ENCODE measurements around the gene CALY.
"Not testable (repeated sequence)": the region's sequence is repeated elsewhere in the genome, so short reads cannot be mapped to it uniquely, and the experiment has no call there.

Gene CALY

DNA sequence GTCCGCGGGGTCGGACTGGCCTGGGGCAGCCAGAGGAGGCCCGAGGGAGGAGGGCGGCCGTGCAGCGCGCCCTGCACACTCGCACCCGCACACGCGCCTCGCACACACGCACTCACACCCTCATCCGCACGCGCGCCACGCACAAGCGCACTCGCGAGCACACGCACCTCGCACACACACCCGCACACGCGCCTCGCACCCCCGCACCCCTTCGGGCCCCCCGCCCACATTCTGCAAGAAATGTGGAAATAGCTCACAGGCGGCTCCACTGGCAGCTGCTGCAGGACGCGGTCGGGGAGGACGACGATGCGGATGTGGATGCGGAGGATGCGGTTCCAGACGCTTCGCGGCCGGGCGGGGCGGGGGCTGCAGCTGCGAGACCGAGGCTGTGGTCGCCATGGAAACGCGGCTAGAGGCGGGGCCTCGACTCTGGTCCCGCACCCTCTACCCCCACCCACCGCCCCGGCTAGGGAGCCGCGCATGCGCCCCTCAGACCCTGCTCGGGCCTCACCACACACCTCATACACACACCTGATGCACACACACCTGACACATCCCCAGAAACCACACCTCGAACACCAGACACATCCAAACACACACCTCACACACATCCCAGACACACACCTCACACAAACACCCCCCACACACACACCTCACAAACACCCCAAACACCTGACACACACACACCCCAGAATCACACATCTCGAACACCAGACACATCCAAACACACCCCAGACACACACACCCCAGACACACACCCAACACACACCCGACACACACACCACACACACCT, at the start of gene CALY:
CALY (minus strand) TSS at position 320 of the 793 bp plus-strand sequence. CDS start 7,907 bp downstream, outside the sequence.
- DNase-seq (ENCODE audit: low read depth in 2 of 2) = peak; percentile 45 to 55

DNA sequence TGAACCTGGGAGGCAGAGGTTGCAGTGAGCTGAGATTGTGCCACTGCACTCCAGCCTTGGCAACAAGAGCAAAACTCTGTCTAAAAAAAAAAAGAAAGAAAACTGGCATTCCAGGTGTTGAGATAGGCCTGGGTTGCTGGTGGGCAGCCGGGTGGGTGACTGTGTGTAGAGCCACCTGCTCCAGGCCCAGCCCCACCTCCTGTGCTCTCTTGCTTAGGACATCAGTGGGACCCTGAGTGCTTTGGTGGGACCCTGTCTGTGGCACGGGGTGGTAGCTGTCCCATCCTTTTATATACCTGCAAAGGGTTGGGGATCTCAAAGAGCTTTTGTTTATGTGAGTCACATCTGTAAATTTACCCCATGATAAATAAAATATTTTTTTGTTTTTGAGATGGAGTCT, 48.5 kb upstream of the CALY start:
- DNase-seq (ENCODE audit: low read depth in 2 of 2) = no peak

GRCh38 chr10:133384071-133384470, 47.4 kb upstream of the CALY start:
- no peak for DNase-seq (ENCODE audit: low read depth in 2 of 2)

DNA sequence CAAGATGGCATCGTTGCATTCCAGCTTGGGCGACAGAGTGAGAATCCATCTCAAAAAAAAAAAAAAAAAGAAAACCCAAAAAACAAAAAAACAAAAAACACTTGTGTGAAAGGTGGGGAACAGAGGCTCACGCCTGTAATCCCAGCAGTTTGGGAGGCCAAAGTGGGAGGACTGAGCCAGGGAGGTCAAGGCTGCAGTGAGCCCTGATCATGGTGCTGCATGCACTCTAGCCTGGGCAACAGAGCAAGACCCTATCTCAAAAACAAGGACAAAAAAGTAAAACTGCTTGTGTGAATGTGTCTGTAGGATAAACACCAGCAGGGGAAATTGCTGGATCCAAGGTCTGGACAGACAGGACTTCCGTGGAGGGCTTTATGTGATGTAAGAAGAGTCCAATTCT, 46.9 kb upstream of the CALY start:
- no peak for DNase-seq (ENCODE audit: low read depth in 2 of 2)

GRCh38 chr10:133381036-133381435, 44.3 kb upstream of the CALY start:
- no peak for DNase-seq (ENCODE audit: low read depth in 2 of 2)

- DNase-seq (ENCODE audit: low read depth in 2 of 2) = no peak
Measured at GRCh38 chr10:133379801-133380666, 43.3 kb upstream of the CALY start.

GRCh38 chr10:133379152-133379800, 42.6 kb upstream of the CALY start, which contains the start of gene PAOX:
TSS of gene PAOX (plus strand) at chr10:133379262. CDS start at chr10:133379317, 55 bp downstream.
- DNase-seq (ENCODE audit: low read depth in 2 of 2) = peak; percentile 32 to 51

- no peak for DNase-seq (ENCODE audit: low read depth in 2 of 2)
Measured at GRCh38 chr10:133378251-133379096, 41.8 kb upstream of the CALY start.

DNA sequence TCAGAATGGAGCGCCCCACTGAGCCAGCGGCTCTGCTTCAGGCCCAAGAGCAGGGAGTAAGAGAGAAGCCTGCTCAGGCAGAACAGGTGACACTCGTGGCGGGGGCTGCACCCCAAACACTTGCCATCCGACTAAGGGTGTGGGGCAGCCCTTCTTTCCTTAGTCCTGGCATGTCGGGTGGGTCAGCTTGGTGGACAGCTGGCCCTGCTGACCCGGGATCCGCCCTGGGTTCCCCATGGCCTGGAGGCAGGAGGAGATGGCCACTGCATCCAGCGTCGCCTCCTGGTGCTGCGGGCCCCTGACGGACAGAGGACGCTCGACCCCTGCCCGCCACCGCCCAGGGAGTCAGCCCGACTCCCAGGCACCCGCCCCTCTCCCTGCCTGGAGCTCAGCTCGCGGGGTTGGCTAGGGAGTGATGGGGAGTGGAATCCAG, 41.1 kb upstream of the CALY start:
- no peak for DNase-seq (ENCODE audit: low read depth in 2 of 2)

DNA sequence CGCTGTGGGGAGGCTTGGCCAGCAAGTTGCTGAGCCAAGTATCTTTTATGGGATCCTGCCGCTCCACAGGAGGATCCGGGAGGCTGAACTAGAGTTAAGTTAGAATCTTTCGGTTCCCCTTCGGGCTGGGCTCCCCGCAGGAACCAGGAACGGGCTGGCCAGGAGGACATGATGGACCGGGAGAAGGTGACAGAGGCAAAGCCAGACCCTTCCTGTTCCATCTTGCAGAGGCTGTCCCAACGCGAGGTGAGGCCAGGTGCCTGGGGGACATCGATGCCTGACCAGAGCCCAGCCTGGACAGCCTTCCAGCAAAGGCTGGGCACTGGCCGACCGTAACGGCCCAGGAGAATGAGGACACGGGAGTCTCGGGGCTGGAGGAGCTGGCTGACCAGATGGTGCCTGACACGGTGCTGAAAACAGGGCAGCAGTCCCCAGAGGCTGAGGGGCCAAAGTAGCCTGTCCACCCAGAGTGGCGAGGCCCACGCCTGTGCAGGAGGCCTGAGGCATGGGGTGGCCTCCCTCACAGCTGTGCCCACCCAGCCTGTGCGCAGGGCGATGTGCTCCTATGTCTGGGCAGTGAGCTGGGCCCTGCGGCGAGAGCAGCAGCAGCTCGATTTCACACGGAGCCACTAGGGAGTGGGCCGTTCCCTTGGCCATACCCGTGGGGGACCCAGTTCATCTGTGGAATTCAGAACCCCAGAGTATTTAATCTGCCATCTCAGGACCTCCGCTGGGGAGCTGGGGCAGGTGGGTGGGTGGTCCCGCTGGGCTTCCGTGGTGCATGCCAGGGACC, 40.5 kb upstream of the CALY start:
- no peak for DNase-seq (ENCODE audit: low read depth in 2 of 2)

DNA sequence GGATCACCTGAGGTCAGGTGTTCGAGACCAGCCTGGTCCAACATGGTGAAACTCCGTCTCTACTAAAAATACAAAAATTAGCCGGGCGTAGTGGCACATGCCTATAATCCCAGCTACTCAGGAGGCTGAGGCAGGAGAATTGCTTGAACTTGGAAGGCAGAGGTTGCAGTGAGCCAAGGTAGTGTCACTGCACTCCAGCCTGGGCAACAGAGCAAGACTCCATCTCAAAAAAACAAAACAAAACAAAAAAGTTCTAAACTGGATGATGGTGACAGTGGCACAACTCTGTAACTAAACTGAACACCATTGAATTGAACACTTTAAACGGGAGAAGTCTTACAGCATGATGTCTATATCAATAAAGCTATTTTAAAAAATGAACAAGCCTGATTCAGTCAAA, 39.5 kb upstream of the CALY start:
- not testable (repeated sequence) for DNase-seq (ENCODE audit: low read depth in 2 of 2)

GRCh38 chr10:133375357-133376115, 38.8 kb upstream of the CALY start:
- DNase-seq (ENCODE audit: low read depth in 2 of 2) = no peak

DNA sequence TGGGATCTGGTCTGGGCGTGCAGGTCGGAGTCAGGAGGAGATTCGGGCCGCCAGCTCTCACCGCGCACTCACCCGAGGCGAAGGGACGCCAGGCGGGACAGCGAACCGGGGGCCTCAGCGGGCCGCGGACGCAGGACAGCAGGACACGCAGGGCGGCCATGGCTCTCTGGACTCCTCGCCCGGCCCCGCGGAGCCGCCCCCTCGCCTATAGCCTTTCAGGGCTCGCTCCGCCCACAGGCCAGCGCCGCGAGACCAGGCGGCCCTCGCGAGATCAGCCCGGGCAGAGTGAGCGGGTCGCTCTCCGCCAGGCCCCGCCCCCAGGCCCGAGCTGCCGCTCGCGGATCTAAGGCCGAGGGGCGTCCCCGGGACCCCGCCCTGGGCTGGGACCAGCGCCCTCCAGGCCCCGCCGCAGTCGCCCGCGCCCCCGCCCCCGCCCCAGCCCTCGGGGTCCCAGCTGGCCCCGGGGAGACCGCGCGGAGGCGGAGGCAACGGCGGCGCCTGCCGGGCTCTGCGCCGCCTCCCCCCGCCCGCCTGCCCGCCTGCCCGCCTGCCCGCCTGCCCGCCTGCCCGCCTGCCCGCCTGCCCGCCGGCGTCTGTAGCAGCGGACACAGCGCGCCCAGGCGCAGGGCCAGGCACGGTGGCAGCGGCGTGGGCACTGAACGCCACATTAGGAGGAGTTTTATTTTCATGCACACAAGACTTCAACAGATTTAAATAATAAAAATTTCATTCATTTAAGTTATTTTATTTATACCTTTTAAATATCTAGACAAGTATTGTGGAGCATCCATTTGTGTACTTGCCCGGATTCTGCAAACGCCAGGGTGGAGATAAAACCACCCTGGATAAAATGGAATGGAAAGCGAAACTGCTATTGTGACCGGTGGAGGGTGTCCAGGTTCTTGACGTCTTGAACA, 36.7 kb upstream of the CALY start, which contains the start of gene ECHS1:
ECHS1 (minus strand) TSS at position 181 of the 917 bp plus-strand sequence; CDS start at position 160, 21 bp downstream.
- peak; percentile 84 to 95 for DNase-seq (ENCODE audit: low read depth in 2 of 2)

- no peak for DNase-seq (ENCODE audit: low read depth in 2 of 2)
Measured at GRCh38 chr10:133372507-133372906, 35.8 kb upstream of the CALY start.

DNA sequence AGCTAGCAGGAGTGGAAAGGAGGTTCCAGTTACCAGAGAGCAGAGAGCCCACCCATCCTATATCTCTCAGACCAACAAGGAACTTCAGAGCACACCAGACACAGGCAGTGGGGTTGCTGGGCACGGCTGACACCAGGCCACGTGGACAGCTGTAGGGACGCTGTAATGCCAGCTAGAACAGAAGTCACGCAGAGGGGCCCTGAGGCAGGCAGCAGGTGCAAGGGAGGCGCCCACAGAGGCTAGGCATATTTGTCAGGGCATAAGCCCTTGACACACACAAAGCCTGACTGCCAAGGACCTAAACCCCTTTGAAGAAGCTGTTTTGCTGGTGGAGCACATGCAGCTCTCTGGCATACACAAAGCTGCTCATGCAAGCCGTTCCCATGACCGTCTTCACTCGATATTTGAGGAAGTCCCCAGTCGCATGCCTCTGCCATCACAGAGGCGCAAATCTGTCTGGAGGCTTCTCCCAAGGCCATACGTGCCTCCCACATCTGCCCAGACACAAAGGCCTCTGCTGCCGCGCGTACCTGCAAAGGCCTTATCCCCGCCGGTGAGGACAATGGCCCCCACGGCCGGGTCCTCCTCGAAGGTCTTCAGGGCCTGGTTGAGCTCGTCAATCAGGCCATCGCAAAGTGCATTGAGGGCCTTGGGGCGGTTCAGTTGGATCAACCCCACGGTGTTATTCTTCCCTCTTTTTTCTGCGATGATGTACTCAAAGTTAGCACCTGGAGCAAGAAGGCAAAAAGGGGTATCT, 33.5 kb upstream of the CALY start:
- no peak for DNase-seq (ENCODE audit: low read depth in 2 of 2)

GRCh38 chr10:133368153-133368552, 31.5 kb upstream of the CALY start:
- DNase-seq (ENCODE audit: low read depth in 2 of 2) = no peak

DNA sequence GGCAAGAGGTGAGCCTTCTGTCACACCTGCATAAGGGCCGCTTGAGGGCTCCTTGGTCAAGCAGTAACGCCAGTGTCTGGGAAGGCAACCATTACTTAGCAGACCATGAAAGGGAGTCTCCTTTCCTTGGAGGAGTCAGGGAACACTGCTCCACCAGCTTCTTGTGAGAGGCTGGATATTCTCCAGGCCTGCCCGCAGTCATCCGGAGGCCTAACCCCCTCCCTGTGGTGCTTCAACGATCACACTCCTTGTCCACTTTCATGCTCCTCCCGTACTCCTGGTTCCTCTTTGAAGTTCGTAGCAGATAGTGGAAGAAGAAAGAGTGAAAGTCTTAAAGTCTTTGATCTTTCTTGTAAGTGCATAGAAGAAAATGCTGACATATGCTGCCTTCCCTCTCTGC, 30.8 kb upstream of the CALY start:
- not testable (repeated sequence) for DNase-seq (ENCODE audit: low read depth in 2 of 2)

DNA sequence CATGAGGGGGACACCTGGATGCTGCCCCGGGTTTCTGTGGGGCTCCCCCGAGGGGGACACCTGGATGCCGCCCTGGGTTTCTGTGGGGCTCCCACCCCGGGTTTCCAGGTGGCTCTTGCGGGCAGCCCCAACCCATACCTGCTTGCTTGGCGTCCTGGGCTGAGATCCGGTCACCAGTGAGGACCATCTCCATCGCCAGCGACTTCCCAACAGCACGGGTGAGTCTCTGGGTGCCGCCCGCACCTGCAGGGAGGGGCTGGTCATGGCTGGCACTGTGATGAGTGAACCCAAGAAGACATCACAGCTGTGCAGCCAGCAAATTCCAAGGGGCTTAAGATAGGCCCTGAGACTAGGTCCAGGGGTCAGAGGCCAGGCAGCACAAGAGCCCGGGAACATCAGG, 30.1 kb upstream of the CALY start:
- DNase-seq (ENCODE audit: low read depth in 2 of 2) = no peak
